Activated T-cell treated with anti-CD3 and anti-CD28 coated beads, Interleukin-2, amount 50 U/mL, for 72 hours (primary cell): Measurements from ENCODE around the gene RUVBL1. TPM values are rescaled to one million over a fixed set of nuclear protein-coding genes. Genes with fewer than 3 reads are reported as not detected.

ENCODE experiments used
- ATAC-seq, 2 donors: fragments of 150-1000 bp; cut with Tn5 transposase; replicated peaks in 1 of 2; 2 replicates each; pipeline ENCODE4 v1.10.0; 2021; ENCODE audit warnings: moderate library complexity in 2 of 2, mild to moderate bottlenecking in 1 of 2
- DNase-seq, 2 donors: peaks; one replicate each; pipeline ENCODE4 v3.0.0; 2021 to 2022; ENCODE audit warnings: mixed read lengths in 1 of 2
- H3K27ac Mint-ChIP-seq: one replicate; pipeline ENCODE4 v1.8.0; 2022; ENCODE audit warnings: mild to moderate bottlenecking, moderate library complexity, mixed read lengths
- H3K27me3 Mint-ChIP-seq: one replicate; pipeline ENCODE4 v1.8.0; 2022; ENCODE audit warnings: low read depth, mixed read lengths
- H3K36me3 Mint-ChIP-seq, 2 donors: one replicate each; pipeline ENCODE4 v1.8.0; 2022; ENCODE audit warnings: mixed read lengths in 2 of 2, mild to moderate bottlenecking in 1 of 2; ENCODE audit not compliant: insufficient read depth in 2 of 2
- H3K4me1 Mint-ChIP-seq: one replicate; pipeline ENCODE4 v1.8.0; 2022; ENCODE audit warnings: low read depth, mixed read lengths
- H3K4me3 Mint-ChIP-seq, 2 donors: one replicate each; pipeline ENCODE4 v1.8.0; 2022; ENCODE audit warnings: mild to moderate bottlenecking in 2 of 2, mixed read lengths in 2 of 2, moderate library complexity in 2 of 2
- H3K9me3 Mint-ChIP-seq, 2 donors: one replicate each; pipeline ENCODE4 v1.8.0; 2022; ENCODE audit warnings: mixed read lengths in 2 of 2
- total RNA-seq, 2 donors: library from RNA; stranded (reverse); gene quantifications; one replicate each; pipeline ENCODE4 v1.2.3, GENCODE V29; 2022

RUVBL1 gene
- total RNA-seq, 2 donors from 2014 or later: 39.7 to 50.4 TPM

GRCh38 chr3:128089135-128089534 lies 34.5 kb downstream of the RUVBL1 start:
- Mint-ChIP-seq H3K4me3 (no peak overlapping the region), H3K27me3 (no peaks in the 10 kb centered on the region), H3K36me3 (peaks cover 6 to 14% of the 10 kb centered on the region in 2 donors), H3K9me3 (no peaks in the 10 kb centered on the region), H3K4me1 (no peaks in the 10 kb centered on the region), H3K27ac (no peak overlapping the region)
- DNase-seq (no peak), ATAC-seq (no peak)

- DNase-seq (no peak), ATAC-seq (no peak)
- no peaks in the 10 kb centered on the region for H3K9me3 Mint-ChIP-seq
- H3K27ac Mint-ChIP-seq: no peak overlapping the region
- H3K27me3 Mint-ChIP-seq: no peaks in the 10 kb centered on the region
- H3K36me3 Mint-ChIP-seq: peaks cover 6 to 11% of the 10 kb centered on the region in 2 donors
- H3K4me3 Mint-ChIP-seq: no peak overlapping the region
- H3K4me1 Mint-ChIP-seq: no peaks in the 10 kb centered on the region
Observed at GRCh38 chr3:128084675-128085021, 39.0 kb downstream of the RUVBL1 start.

GRCh38 chr3:128083980-128084674 lies 39.5 kb downstream of the RUVBL1 start:
- H3K27me3 Mint-ChIP-seq: no peaks in the 10 kb centered on the region

GRCh38 chr3:128083396-128083795 lies 40.2 kb downstream of the RUVBL1 start:
- H3K27ac Mint-ChIP-seq: no peak overlapping the region
- peaks cover 6 to 9% of the 10 kb centered on the region in 2 donors for H3K36me3 Mint-ChIP-seq
- H3K9me3 Mint-ChIP-seq: no peaks in the 10 kb centered on the region
- H3K4me1 Mint-ChIP-seq: no peaks in the 10 kb centered on the region
- no peak overlapping the region for H3K4me3 Mint-ChIP-seq
- ATAC-seq: no peak
- H3K27me3 Mint-ChIP-seq: no peaks in the 10 kb centered on the region
- DNase-seq: no peak

More at GRCh38 chr3:128083980-128084674, 39.5 kb downstream of the RUVBL1 start:
- Mint-ChIP-seq H3K4me1 (no peaks in the 10 kb centered on the region), H3K36me3 (peaks cover 6 to 9% of the 10 kb centered on the region in 2 donors), H3K4me3 (no peak overlapping the region), H3K27ac (no peak overlapping the region), H3K9me3 (no peaks in the 10 kb centered on the region)
- no peak for DNase-seq
- no peak for ATAC-seq

GRCh38 chr3:128082546-128082945 lies 41.1 kb downstream of the RUVBL1 start:
- Mint-ChIP-seq H3K4me3 (no peak overlapping the region), H3K9me3 (no peaks in the 10 kb centered on the region), H3K36me3 (peaks cover 6 to 9% of the 10 kb centered on the region in 2 donors), H3K27me3 (no peaks in the 10 kb centered on the region), H3K4me1 (peaks cover 5% of the 10 kb centered on the region), H3K27ac (no peak overlapping the region)
- no peak for ATAC-seq
- no peak for DNase-seq

GRCh38 chr3:128081846-128082245 lies 41.8 kb downstream of the RUVBL1 start:
- ATAC-seq: no peak
- peaks cover 4 to 5% of the 10 kb centered on the region in 2 donors for H3K36me3 Mint-ChIP-seq
- no peak overlapping the region for H3K4me3 Mint-ChIP-seq
- H3K27ac Mint-ChIP-seq: no peak overlapping the region
- DNase-seq: no peak
- no peaks in the 10 kb centered on the region for H3K27me3 Mint-ChIP-seq
- H3K4me1 Mint-ChIP-seq: peaks cover 5% of the 10 kb centered on the region
- H3K9me3 Mint-ChIP-seq: no peaks in the 10 kb centered on the region

GRCh38 chr3:128081226-128081625 lies 42.4 kb downstream of the RUVBL1 start:
- Mint-ChIP-seq H3K27ac (no peak overlapping the region), H3K4me3 (no peak overlapping the region), H3K27me3 (no peaks in the 10 kb centered on the region), H3K36me3 (peaks cover 3 to 4% of the 10 kb centered on the region in 2 donors), H3K9me3 (no peaks in the 10 kb centered on the region), H3K4me1 (peaks cover 5% of the 10 kb centered on the region)
- DNase-seq (no peak), ATAC-seq (no peak)

- H3K27me3 Mint-ChIP-seq: no peaks in the 10 kb centered on the region
- no peak for DNase-seq
- peaks cover 5% of the 10 kb centered on the region for H3K4me1 Mint-ChIP-seq
- no peak for ATAC-seq
- no peak overlapping the region for H3K4me3 Mint-ChIP-seq
- peak overlapping the region; percentile 74 for H3K27ac Mint-ChIP-seq
- H3K36me3 Mint-ChIP-seq: peaks cover 2 to 4% of the 10 kb centered on the region in 2 donors
- H3K9me3 Mint-ChIP-seq: no peaks in the 10 kb centered on the region
Observed at GRCh38 chr3:128080323-128081080, 43.1 kb downstream of the RUVBL1 start.

GRCh38 chr3:128079823-128080222 lies 43.8 kb downstream of the RUVBL1 start:
- H3K9me3 Mint-ChIP-seq: no peaks in the 10 kb centered on the region
- peaks cover 11% of the 10 kb centered on the region for H3K4me1 Mint-ChIP-seq
- ATAC-seq (no peak), DNase-seq (no peak)
- H3K27ac Mint-ChIP-seq: no peak overlapping the region
- H3K4me3 Mint-ChIP-seq: no peak overlapping the region
- H3K27me3 Mint-ChIP-seq: no peaks in the 10 kb centered on the region
- peaks cover 0 to 4% of the 10 kb centered on the region in 2 donors for H3K36me3 Mint-ChIP-seq

GRCh38 chr3:128078875-128079274 lies 44.7 kb downstream of the RUVBL1 start:
- Mint-ChIP-seq H3K27me3 (no peaks in the 10 kb centered on the region), H3K36me3 (peaks cover 0 to 4% of the 10 kb centered on the region in 2 donors), H3K27ac (no peak overlapping the region), H3K4me1 (peaks cover 12% of the 10 kb centered on the region), H3K4me3 (no peak overlapping the region), H3K9me3 (no peaks in the 10 kb centered on the region)
- ATAC-seq: no peak
- no peak for DNase-seq

GRCh38 chr3:128078322-128078721 lies 45.3 kb downstream of the RUVBL1 start:
- no peak overlapping the region for H3K4me3 Mint-ChIP-seq
- H3K36me3 Mint-ChIP-seq: peaks cover 0 to 4% of the 10 kb centered on the region in 2 donors
- no peaks in the 10 kb centered on the region for H3K27me3 Mint-ChIP-seq
- H3K27ac Mint-ChIP-seq: no peak overlapping the region
- H3K9me3 Mint-ChIP-seq: no peaks in the 10 kb centered on the region
- DNase-seq (no peak), ATAC-seq (no peak)
- H3K4me1 Mint-ChIP-seq: peaks cover 17% of the 10 kb centered on the region

- Mint-ChIP-seq H3K27ac (no peak overlapping the region), H3K4me3 (no peak overlapping the region), H3K36me3 (peaks cover 0 to 4% of the 10 kb centered on the region in 2 donors), H3K27me3 (no peaks in the 10 kb centered on the region), H3K9me3 (no peaks in the 10 kb centered on the region), H3K4me1 (peaks cover 19% of the 10 kb centered on the region)
- no peak for DNase-seq
- ATAC-seq: no peak
Observed at GRCh38 chr3:128077665-128078064, 45.9 kb downstream of the RUVBL1 start.

- Mint-ChIP-seq H3K27me3 (no peaks in the 10 kb centered on the region), H3K27ac (no peak overlapping the region), H3K4me1 (peaks cover 19% of the 10 kb centered on the region), H3K4me3 (no peak overlapping the region), H3K36me3 (peaks cover 0 to 4% of the 10 kb centered on the region in 2 donors), H3K9me3 (no peaks in the 10 kb centered on the region)
- DNase-seq (no peak), ATAC-seq (no peak)
Observed at GRCh38 chr3:128077202-128077624, 46.4 kb downstream of the RUVBL1 start.
